AG04450 (cell line): ENCODE results near the gene F10. TPM values are rescaled to one million over a fixed set of nuclear protein-coding genes. Genes with fewer than 3 reads are reported as not detected.

ENCODE experiments used
- CTCF ChIA-PET: fragments of 300-600, 350-600 bp; formaldehyde crosslinking; extraction: SDS; loops from one replicate; lab custom pipeline; 2022; ENCODE audit warnings: antibody characterized with exemption, inconsistent platforms; lab: Charles Lee
- POLR2A ChIA-PET: fragments of 350-600 bp; formaldehyde crosslinking; extraction: SDS; loops from one replicate; lab custom pipeline; 2021; ENCODE audit warnings: antibody characterized with exemption, inconsistent platforms; lab: Yijun Ruan, JAX
- DNase-seq: peaks from one replicate; pipeline ENCODE4 v3.0.0-alpha.2; 2011; ENCODE audit warnings: low read depth, low spot score
- H3K27ac ChIP-seq: one replicate; pipeline ENCODE4 v1.5.1; 2012; ENCODE audit warnings: low read depth, low read length, control low read depth
- H3K27me3 ChIP-seq: one replicate; pipeline ENCODE4 v1.6.0; 2012; ENCODE audit warnings: low read length; ENCODE audit not compliant: control insufficient read depth, insufficient read depth
- H3K4me3 ChIP-seq: 2 replicates; pipeline ENCODE4 v1.5.1; 2011; ENCODE audit warnings: mild to moderate bottlenecking, low read depth, low read length, control low read depth
- H3K9me3 ChIP-seq: 2 replicates; pipeline ENCODE4 v1.5.1; 2012; ENCODE audit warnings: low read length; ENCODE audit not compliant: control insufficient read depth, insufficient read depth
- CTCF ChIP-seq: IDR thresholded peaks from 2 replicates; pipeline ENCODE4 v1.5.1; 2011; ENCODE audit warnings: low read depth, low read length, control low read depth, inconsistent platforms
- polyA plus RNA-seq: library from polyadenylated mRNA; depleted of rRNA; stranded (reverse); fragments of >200 nt; gene quantifications from 2 replicates; pipeline ENCODE4 v1.2.3, GENCODE V29; 2011

The F10 gene
- polyA plus RNA-seq, 1 experiment = 17.7 TPM

GRCh38 chr13:113087923-113088690 is 34.5 kb upstream of the F10 start:
- TF ChIP-seq CTCF = no peak
- CTCF ChIA-PET = no interaction called here
- H3K27ac ChIP-seq = no peak overlapping the region
- H3K9me3 ChIP-seq = no peaks in the 10 kb centered on the region; the same call in 1 of the 2 replicates
- no peak for DNase-seq
- peaks cover 17% of the 10 kb centered on the region for H3K27me3 ChIP-seq
- H3K4me3 ChIP-seq = no peak overlapping the region
- POLR2A ChIA-PET = no interaction called here

- no peak for TF ChIP-seq CTCF
- ChIA-PET POLR2A (no interaction called here), CTCF (interaction anchor here (0.7 kb wide), 1 partner anchor 15 kb away, joined by 3 read pairs; no protein-coding TSS in a partner anchor)
- Histone ChIP-seq H3K9me3 (no peaks in the 10 kb centered on the region; the same call in 1 of the 2 replicates), H3K4me3 (no peak overlapping the region), H3K27ac (no peak overlapping the region), H3K27me3 (peaks cover 18% of the 10 kb centered on the region)
- no peak for DNase-seq
Observed at GRCh38 chr13:113088691-113089020, 33.9 kb upstream of the F10 start.

- no peaks in the 10 kb centered on the region; the same call in 1 of the 2 replicates for H3K9me3 ChIP-seq
- no peak overlapping the region for H3K4me3 ChIP-seq
- ChIA-PET POLR2A (no interaction called here), CTCF (no interaction called here)
- H3K27me3 ChIP-seq = peaks cover 18% of the 10 kb centered on the region
- TF ChIP-seq CTCF = no peak
- no peak for DNase-seq
- no peak overlapping the region for H3K27ac ChIP-seq
Observed at GRCh38 chr13:113089693-113090414, 32.7 kb upstream of the F10 start.

- Histone ChIP-seq H3K4me3 (no peak overlapping the region), H3K27me3 (peaks cover 23% of the 10 kb centered on the region), H3K27ac (no peak overlapping the region), H3K9me3 (no peaks in the 10 kb centered on the region)
- no peak for TF ChIP-seq CTCF
- CTCF ChIA-PET = no interaction called here
- no peak for DNase-seq
- POLR2A ChIA-PET = no interaction called here
Observed at GRCh38 chr13:113090415-113090770, 32.2 kb upstream of the F10 start.

DNA sequence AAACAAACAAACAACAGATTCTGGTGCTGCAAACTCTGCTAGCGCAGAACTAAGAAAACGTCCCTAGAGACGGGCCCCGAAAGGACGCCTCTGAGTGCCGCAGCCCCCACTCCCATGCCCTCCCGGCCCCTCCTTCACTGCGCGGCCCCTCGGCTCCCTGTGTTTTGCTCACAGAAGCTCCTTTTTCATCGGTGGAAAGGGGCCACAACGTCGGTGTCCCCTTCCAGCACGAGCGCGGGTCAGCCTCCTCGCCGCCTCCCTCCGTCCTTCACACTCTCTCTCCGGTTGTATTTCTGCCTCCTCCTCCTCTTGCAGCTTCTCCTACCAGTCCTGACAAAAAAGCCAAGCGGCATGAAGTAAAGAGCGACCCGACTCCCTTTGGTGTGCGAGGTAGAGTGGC is 31.8 kb upstream of the F10 start:
- Histone ChIP-seq H3K27me3 (peaks cover 24% of the 10 kb centered on the region), H3K4me3 (no peak overlapping the region), H3K27ac (no peak overlapping the region), H3K9me3 (no peaks in the 10 kb centered on the region; the same call in 1 of the 2 replicates)
- ChIA-PET POLR2A (no interaction called here), CTCF (no interaction called here)
- DNase-seq = no peak
- no peak for TF ChIP-seq CTCF
